ENCODE measurements around the gene VIL1. TPM values are rescaled to one million over a fixed set of nuclear protein-coding genes. Genes with fewer than 3 reads are reported as not detected.

The VIL1 gene
- total RNA-seq, 1 experiment from 2014 or later = 4.2 TPM

GRCh38 chr2:218395090-218395444 lies 23.9 kb upstream of the VIL1 start:
- Histone ChIP-seq H2AFZ (ENCODE audit: low read length) (no peak overlapping the region), H3K4me1 (ENCODE audit: insufficient read depth, low read length) (no peaks in the 10 kb centered on the region; the same call in 1 of the 2 replicates), H2AK5ac (ENCODE audit: insufficient read length, low read length) (no peak overlapping the region), H3T11ph (ENCODE audit: low read length) (no peak overlapping the region), H2BK15ac (ENCODE audit: low read depth, low read length) (no peak overlapping the region), H3K4me2 (ENCODE audit: insufficient read depth, insufficient read length, low read length) (peak overlapping the region; percentile 93), H4K20me1 (ENCODE audit: control insufficient read depth, insufficient read depth, insufficient read length) (no peaks in the 10 kb centered on the region), H3K23ac (ENCODE audit: insufficient read length, low read depth, low read length) (no peak overlapping the region), H2BK120ac (ENCODE audit: low read depth, low read length, poor library complexity, severe bottlenecking) (no peak overlapping the region), H3K4ac (ENCODE audit: low read depth, low read length) (no peak overlapping the region), H3K23me2 (ENCODE audit: insufficient read length, low read depth, low read length, poor library complexity, severe bottlenecking) (peaks cover 29% of the 10 kb centered on the region), H3K18ac (ENCODE audit: insufficient read length, low read depth, low read length) (no peak overlapping the region), H3K56ac (ENCODE audit: insufficient read length, low read depth, low read length) (no peak overlapping the region), H3K9me3 (ENCODE audit: control insufficient read depth, low read depth, low read length) (no peaks in the 10 kb centered on the region), H2BK5ac (ENCODE audit: insufficient read length, low read length) (no peak overlapping the region), H3K79me2 (ENCODE audit: insufficient read depth, low read length) (no peaks in the 10 kb centered on the region), H3K9ac (ENCODE audit: extremely low read depth, insufficient read length, low read length) (no peak overlapping the region), H3K27me3 (ENCODE audit: insufficient read depth, low read length) (peaks cover 20% of the 10 kb centered on the region), H3K27ac (ENCODE audit: insufficient read length, low read depth, low read length) (no peak overlapping the region), H2BK12ac (ENCODE audit: insufficient read length, low read depth, low read length) (no peak overlapping the region), H4K5ac (ENCODE audit: insufficient read length, low read depth, low read length) (no peak overlapping the region), H4K91ac (ENCODE audit: insufficient read length, low read depth, low read length) (no peak overlapping the region), H3K14ac (ENCODE audit: insufficient read depth, low read length) (no peak overlapping the region), H2BK20ac (ENCODE audit: low read depth, low read length, poor library complexity, severe bottlenecking) (no peak overlapping the region), H3K79me1 (ENCODE audit: insufficient read depth, low read depth, low read length, poor library complexity, severe bottlenecking) (no peaks in the 10 kb centered on the region), H4K8ac (replicated peaks; ENCODE audit: insufficient read length, low read depth, low read length) (no peak overlapping the region)
- no peaks in the 10 kb centered on the region for H3K36me3 Mint-ChIP-seq (ENCODE audit: insufficient read depth in 1 of 3, low read depth in 3 of 3)
- no peak overlapping the region for H3K27ac Mint-ChIP-seq
- H3K27me3 Mint-ChIP-seq (ENCODE audit: low read depth) = peaks cover 46% of the 10 kb centered on the region
- no CpG with 5 or more reads among the region's 6 CpGs for WGBS (ENCODE audit: extremely low coverage, insufficient read length, low lambda C conversion rate)
- no peak for TF ChIP-seq CTCF (conservative IDR thresholded peaks at IDR 0.05)
- no peaks in the 10 kb centered on the region; a peak in 1 of 5 replicates for H3K9me3 Mint-ChIP-seq
- no peak for DNase-seq
- H3K4me1 Mint-ChIP-seq = peaks cover 26 to 45% of the 10 kb centered on the region in 2 experiments
- peak overlapping the region in 1 of 2 experiments; percentile 71; a peak in 3 of 5 replicates for H3K4me3 Mint-ChIP-seq

Data from H9 (cell line).